GM19193 (cell line): ENCODE results near the gene GPC6.

Source experiments
- POLR2A ChIP-seq: IDR thresholded peaks from 4 replicates; pipeline ENCODE4 v1.6.1; 2011; ENCODE audit not compliant: insufficient read depth, insufficient read length; ENCODE audit errors: extremely low read depth

The GPC6 gene

DNA sequence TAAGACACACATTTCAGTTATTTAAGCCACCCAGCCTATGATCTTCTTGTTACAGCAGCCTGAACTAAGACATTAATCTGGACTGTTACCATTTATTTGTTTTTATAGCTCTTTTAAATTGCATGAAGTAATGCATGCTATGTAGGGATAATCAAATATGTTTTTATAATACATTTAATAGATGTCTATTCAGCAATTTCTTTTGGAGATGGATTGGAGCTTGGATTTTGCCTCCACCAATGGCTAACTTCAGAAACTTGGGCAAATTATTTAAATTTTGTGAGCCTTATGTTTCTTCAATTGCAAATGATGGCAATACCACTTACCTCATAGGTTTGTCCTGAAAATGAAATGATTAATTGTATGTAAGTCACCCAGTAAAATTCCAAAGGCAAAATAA is 288.7 kb downstream of the GPC6 start:
- TF ChIP-seq POLR2A: no peak

DNA sequence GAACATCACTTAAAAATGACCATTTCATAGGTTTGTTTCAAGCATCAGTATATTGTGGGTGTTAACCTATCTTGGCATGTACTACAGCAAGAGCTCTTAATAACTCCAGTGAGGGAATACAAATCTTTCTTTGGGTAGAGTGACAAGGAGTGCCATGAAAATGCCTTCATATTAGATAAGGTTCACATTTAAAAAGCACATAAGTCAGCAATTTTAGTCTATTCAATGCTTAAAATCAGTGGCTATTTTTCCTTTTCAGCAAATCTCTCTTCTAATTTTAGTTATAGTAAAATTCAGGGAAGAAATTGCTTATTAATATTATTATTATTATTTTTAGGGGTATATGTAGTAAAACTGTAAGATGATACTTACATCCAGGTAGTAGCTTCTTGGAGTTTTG is 291.1 kb downstream of the GPC6 start:
- no peak for TF ChIP-seq POLR2A

DNA sequence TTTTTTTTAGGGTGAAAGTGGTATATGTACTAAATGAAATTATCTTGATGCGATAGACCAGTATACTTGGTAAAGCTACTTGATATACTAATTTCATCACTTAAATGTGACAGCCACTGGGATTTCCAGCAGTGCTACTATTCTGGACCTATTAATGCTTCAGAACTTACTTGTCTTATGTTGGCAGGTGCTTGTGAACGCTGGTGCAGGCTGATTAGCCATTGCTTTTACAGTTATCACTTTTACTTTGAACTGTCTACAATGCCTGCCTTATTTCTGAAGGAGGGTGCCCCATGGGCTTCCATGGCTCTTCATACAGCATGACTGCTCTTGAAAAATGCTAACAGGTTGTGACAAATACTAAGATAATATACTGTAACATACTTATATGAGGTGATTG is 294.7 kb downstream of the GPC6 start:
- no peak for TF ChIP-seq POLR2A

DNA sequence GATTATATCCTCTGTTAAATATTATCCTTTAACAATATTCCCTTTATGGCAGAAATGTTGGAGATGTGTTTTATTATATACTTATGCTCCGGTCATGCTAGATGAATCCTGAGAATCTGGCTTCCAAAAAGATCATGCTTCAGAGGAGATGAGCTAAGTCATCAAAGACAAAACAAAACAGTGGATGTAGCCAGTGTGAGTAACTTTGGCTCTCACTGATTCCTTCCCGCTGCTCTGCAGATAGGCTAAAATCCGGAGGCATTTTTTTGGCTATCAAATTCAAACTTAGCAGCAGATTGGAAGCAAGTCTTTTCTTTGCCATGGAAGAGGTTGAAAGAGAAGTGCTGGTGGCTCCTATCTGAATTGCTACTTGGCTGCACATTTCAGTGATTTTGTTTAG is 295.9 kb downstream of the GPC6 start:
- TF ChIP-seq POLR2A: no peak

DNA sequence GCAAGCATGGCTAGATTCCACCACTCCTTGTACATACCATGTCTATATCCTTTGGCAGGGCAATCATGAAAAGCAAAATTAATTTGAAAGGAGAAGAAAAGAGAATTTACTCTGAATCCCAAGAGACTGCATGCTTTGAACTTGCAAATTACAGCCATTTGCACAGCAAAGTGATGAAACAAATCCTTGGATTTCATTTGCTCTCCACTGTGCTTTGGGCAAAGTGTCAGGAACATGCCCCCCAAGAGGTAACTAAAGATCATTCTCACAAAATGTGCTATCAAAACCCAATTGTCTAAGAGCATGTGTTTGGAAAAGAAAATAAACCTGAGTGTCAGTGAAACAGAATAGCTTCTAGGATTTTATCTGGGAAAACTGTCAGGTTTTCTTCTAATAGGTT is 298.5 kb downstream of the GPC6 start:
- no peak for TF ChIP-seq POLR2A

DNA sequence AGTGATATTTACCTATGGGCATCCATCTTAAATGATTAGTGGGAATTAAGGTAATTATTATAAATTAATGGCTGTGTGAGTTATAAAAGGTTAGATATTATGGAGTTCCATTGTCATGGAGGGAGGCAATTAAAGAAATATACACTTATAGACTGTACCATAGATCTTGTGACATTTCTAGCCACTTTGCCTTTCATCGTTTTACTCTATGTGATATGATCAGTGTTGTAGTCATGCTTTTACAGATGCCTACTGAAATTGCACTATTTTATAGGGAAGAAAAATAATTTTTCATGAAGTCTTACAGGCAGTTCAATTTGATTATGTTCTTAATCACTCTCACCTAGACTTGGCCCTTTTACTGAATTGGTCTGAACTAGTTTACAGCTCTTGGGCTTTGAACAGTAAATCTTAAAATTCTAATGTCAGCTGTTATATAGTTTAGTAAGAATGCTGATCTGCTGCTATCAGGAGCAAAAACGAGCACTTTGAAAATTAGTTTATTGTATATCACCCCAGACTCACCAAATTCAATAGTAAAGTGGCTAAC is 301.2 kb downstream of the GPC6 start:
- no peak for TF ChIP-seq POLR2A

DNA sequence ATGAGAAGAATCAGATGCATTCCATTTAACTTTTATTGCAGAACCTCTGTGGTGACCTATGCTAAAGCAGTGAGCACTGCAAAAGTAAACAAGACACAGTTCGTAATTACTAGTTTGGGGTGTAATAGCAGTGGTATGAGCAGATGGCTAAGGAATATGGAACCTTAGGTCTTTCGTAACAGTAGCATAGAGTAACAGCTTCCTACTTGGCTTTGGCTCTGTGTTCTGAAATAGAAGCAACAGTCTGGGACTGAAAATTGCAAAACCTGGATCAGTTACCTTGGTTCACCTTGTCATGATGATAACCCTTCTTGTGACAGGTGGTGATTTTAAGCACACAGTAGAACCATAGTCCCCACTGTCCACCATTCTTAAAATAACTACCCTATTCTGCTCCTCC is 303.4 kb downstream of the GPC6 start:
- no peak for TF ChIP-seq POLR2A

DNA sequence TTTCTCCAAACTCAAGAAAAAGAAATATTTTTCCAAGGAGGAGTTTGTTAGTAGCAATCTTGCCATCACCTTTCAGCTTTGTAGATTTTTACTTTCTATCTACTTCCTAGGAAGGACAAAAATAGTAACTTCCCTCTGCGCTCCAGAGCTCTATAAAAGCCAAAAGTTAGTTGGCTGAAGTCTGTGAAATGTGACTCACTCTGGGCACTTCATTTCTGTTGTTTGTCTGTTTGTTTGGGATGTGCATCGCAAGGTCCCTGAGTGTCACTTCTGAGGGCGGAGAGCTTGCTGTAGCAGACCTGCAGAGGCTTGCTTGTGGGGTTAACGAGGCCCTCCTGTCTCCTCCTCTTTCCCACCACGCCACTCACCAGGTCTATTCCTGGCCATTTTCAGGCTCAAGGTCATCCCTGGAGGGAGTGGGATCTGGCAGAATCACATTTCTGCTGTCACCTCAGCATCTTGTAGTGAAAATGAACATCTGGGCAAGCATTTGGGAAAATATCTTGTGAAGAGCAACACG is 307.6 kb downstream of the GPC6 start:
- no peak for TF ChIP-seq POLR2A

DNA sequence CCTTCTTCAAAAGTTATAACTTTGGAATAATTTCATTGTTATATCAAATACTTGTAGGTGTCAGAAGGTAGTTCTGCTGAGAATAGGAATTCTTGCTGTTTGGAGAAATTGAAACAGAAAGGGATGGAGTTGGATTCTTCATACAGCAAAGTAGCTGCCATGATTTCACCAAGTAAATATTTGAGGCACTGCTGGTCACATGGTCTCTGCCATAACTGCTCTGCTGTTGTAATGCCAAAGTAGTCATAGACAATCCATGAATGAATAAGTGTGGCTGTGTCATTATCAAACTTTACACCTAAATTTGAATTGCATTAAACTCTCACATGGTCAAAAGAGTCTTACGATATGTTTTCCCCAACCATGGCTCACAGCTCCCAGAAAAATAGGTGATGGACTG is 308.6 kb downstream of the GPC6 start:
- TF ChIP-seq POLR2A: no peak

DNA sequence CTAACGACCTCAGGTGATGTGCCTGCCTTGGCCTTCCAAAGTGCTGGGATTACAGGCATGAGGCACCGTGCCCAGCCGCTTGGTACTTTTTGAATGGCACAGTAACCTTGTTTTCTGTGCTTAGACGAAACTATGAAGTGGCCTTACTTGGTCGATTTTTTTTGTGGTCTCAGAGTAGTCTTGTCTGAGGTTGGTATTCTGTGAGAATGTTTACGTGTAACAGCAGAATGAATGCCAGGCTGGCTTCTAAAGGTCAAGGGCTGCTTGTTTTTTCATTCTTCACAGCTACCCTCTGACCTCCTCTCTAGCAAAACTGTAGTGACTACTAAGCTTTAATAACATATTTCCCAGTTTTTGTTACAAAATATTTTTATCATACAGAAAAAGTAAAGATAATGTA is 313.3 kb downstream of the GPC6 start:
- TF ChIP-seq POLR2A: no peak

DNA sequence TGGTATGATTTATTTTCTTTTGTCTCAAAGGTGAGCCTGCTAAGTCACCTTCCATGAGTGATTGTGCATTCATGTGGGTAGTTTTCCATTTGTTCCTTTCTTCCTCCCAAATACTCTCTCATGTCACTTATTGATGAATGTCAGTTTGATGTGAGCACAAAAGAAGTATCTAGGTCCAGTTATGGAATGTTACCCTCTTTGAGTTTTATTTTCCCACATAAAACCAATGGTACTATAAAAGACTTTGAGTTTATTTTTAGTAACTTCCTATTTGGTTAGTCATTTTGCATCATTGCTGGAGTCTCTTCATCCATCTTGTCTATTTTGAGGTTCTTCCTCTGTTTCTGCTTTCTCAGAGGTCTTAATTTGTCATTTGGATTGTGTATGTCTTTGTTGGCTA is 321.3 kb downstream of the GPC6 start:
- TF ChIP-seq POLR2A: no peak

DNA sequence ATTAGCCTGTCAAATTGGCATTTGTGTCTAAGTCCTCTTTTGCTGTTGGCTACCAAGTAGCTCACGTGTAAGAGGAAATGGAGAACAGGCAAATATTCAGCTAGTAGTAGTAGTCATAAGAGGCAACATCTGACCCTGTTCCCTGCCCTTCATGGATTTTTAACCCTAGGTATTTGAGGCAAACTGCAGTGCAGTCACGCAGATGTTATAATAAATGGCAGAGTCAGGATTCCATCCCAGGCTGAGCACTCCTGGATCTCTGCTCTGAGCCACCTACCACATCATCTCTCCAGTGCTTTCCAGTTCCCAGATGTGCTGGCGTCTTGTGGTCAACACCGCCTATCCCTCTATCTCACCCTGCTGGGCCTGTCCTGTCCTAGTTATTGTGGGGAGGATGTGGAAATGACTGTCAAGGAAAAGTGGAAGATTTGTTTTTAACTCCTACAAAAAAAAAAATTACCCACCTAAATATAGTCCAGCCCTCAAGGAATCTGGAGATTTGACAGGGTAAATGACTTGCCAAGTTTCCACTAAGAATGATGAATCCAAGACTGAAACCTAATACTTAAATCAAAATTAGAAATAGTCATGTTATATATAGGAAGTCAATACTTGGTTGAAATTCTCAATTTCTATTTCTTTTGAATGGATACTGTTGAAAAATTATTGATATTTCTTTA is 322.9 kb downstream of the GPC6 start:
- no peak for TF ChIP-seq POLR2A

DNA sequence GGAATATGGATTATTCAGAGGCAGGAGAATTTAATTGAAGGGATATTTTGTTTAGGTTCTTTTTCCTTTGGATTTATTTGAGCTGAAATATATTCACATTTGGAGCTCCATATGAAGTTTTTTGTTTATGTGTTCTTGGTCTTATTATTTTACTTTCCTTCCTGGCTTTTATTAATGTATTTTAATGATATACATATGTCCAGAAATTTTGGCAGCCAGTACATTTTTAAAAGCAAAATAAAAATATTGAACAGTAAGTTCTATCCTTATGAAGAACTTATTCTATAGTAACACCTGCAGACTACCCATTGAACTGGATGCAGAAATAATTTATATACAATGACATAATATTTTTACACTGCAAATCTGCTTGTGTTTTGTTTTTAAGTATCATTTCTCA is 323.6 kb downstream of the GPC6 start:
- TF ChIP-seq POLR2A: no peak

DNA sequence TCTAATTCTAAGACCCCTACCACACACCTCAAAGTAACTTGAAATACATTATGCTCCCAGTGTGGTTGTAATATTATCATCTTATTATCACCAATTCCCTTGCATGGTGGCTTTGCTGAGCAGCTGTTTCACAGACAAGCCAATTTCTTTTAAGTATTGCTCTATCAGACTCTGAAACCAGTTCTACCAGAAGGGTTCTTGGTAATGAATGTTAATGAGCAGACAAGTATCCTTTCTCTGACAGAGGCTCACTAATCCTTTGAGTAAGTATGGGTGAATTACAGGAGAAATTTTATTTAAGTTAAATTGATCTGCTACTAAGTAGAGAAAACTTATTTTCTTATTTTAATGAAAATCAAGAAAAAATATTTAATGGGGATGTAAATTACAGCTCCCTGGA is 326.0 kb downstream of the GPC6 start:
- no peak for TF ChIP-seq POLR2A

DNA sequence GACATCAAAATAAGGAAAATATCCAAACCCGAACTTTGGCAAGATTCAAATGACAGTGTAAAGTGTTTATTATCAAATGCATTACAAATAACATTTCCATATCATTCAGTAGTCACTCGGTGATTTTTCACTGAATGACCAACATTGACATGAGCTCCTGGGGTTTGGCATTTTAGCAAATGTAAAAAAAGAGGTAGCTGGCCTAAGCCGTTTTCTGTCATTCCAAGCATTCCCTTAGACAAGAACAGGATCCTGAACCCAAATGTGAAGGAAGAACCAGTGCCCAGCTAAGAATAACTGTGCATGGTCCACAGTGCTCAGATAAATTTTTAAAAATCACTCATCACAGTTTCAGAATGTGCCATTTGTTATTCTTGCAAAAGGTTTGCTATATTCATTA is 327.9 kb downstream of the GPC6 start:
- TF ChIP-seq POLR2A: no peak

DNA sequence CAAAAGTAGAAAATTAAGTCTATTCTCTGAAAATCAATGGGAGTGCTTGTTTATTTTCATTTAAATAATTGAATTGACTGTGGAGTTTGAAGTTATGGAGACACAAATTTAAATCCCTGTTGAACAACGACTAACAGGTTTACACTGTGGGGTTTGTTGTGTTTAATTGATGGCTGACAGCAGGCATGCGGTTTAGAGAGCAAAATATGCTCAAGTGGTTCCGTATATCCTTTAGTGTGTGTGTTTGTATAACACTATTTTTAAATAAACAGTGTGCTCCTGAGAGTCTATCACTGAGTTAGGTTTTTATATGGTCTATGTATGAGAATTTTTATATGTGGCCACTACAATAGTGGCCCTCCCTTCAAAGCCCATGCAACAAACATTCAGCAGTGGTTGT is 332.0 kb downstream of the GPC6 start:
- no peak for TF ChIP-seq POLR2A

DNA sequence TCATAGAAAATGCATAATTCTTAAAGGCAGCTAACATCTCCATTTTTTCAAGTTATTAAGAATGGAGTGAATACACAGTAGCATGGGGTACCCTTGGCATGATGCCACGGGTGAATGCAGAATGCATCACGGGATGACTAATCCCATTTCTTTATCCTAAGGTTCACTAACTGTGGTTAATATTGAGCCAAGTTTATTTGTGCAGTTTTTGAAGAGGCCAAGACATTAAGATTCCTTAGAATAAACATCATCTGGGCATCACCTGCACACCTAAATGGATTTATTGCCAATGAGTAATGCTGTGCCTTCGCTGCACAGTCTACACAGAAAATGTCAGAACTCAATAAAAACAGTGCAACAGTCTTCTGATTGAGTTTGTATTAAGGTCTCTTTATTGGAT is 333.1 kb downstream of the GPC6 start:
- TF ChIP-seq POLR2A: no peak
